OCI-LY1 (cell line): ENCODE data around the gene PRMT3.

Experiments used
- CTCF ChIP-seq: fragments of 200-600 bp; sonication (generic), shearing (Covaris generic); IDR thresholded peaks from 2 replicates; pipeline ENCODE4 v1.5.1; 2017; ENCODE audit warnings: mild to moderate bottlenecking, antibody characterized with exemption, low read length, moderate library complexity, mixed read lengths
- EZH2 ChIP-seq: fragments of 200-600 bp; sonication (generic), shearing (Covaris generic); IDR thresholded peaks from 2 replicates; pipeline ENCODE4 v1.8.0; 2017; ENCODE audit warnings: borderline replicate concordance, mixed run types, mild to moderate bottlenecking, antibody characterized with exemption, low read length, moderate library complexity, mixed read lengths

- no peak for TF ChIP-seq CTCF
- no peak for TF ChIP-seq EZH2
Observed at GRCh38 chr11:20369826-20370225, 17.7 kb upstream of the PRMT3 start.
